Right cardiac atrium (tissue), 5 donors: ENCODE data around the gene SLAMF1. TPM values are rescaled to one million over a fixed set of nuclear protein-coding genes. Genes with fewer than 3 reads are reported as not detected.

Source experiments
- ATAC-seq, 2 donors: fragments of 200-7000 bp; cut with Tn5 transposase; one replicate each; pipeline versions ENCODE4 v1.8.0 to v1.9.1; 2020; ENCODE audit warnings: moderate library complexity in 2 of 2, mild to moderate bottlenecking in 1 of 2
- DNase-seq, 3 donors: peaks; one replicate each; pipeline ENCODE4 v3.0.0-alpha.2; 2020
- H3K27ac ChIP-seq: one replicate; pipeline ENCODE4 v1.5.1; 2013; ENCODE audit warnings: mild to moderate bottlenecking, low read length, control low read depth, moderate library complexity
- H3K27me3 ChIP-seq: one replicate; pipeline ENCODE4 v1.6.1; 2013; ENCODE audit not compliant: control insufficient read depth, insufficient read depth
- H3K4me1 ChIP-seq: one replicate; pipeline ENCODE4 v1.6.1; 2013; ENCODE audit warnings: low read length; ENCODE audit not compliant: control insufficient read depth, insufficient read depth
- H3K4me3 ChIP-seq: one replicate; pipeline ENCODE4 v1.5.1; 2013; ENCODE audit warnings: low read length, control low read depth
- H3K9me3 ChIP-seq: one replicate; pipeline ENCODE4 v1.6.1; 2013; ENCODE audit warnings: low read length; ENCODE audit not compliant: control insufficient read depth
- WGBS: extraction: QIAGEN DNeasy Blood & Tissue Kit; methylation state at CpG from one replicate; pipeline ENCODE4 v1.1.7; 2013; 5-methylcytosine and 5-hydroxymethylcytosine counted together
- intact Hi-C, 4 donors: fragments of 100-400 bp; cut with DNase I; formaldehyde crosslinking; loops; one replicate each; pipeline versions ENCODE4 v1.11.0 to v1.14.0; 2022 to 2023
- polyA plus RNA-seq: library from polyadenylated mRNA; stranded (reverse); fragments of 200-250 nt; gene quantifications from one replicate; pipeline ENCODE4 v1.2.3, GENCODE V29; 2013
- total RNA-seq, 4 donors: library from RNA; stranded (reverse); fragmentation: NEBNext Ultra II Directional; extraction: Animal tissue kit (Norgen Biotek cat#: 25700); gene quantifications; one replicate each; pipeline ENCODE4 v1.2.1, GENCODE V29; 2021
- donor health status: healthy with polysubstance abuse.
- donor health status: DM: no; HTN: yes; CAD: no.
- donor health status: DM: no; HTN: no; CAD: no.
- donor health status: DM: no; HTN: yes; CAD: no; lungs with severe emphysema.
- donor health status: DM: yes; HTN: yes; CAD: no.

The SLAMF1 gene
- total and polyA plus RNA-seq, 5 donors, result 0.18 to 0.46 (median 0.31) TPM

- WGBS, result 80% methylated on average over 5 of the region's 5 CpGs
- Histone ChIP-seq H3K27ac (no peak overlapping the region), H3K4me1 (no peaks in the 10 kb centered on the region), H3K9me3 (no peaks in the 10 kb centered on the region), H3K4me3 (no peak overlapping the region), H3K27me3 (no peaks in the 10 kb centered on the region)
- no peak for ATAC-seq
- DNase-seq, result no peak
- intact Hi-C loops, result no loop called here
Measured at GRCh38 chr1:160620942-160621632, 25.8 kb downstream of the SLAMF1 start.

GRCh38 chr1:160619742-160620277 is 27.0 kb downstream of the SLAMF1 start:
- ATAC-seq, result no peak
- DNase-seq, result no peak
- Histone ChIP-seq H3K27me3 (no peaks in the 10 kb centered on the region), H3K4me1 (no peaks in the 10 kb centered on the region), H3K9me3 (no peaks in the 10 kb centered on the region), H3K27ac (no peak overlapping the region), H3K4me3 (no peak overlapping the region)
- WGBS, result 83% methylated on average over 4 of the region's 4 CpGs
- intact Hi-C loops, result no loop called here

- no peak overlapping the region for H3K4me3 ChIP-seq
- no peak overlapping the region for H3K27ac ChIP-seq
- H3K4me1 ChIP-seq, result no peaks in the 10 kb centered on the region
- ATAC-seq, result no peak
- no peak for DNase-seq
- WGBS, result 95% methylated on average over 3 of the region's 3 CpGs
- H3K9me3 ChIP-seq, result no peaks in the 10 kb centered on the region
- H3K27me3 ChIP-seq, result no peaks in the 10 kb centered on the region
- intact Hi-C loops, result no loop called here
Measured at GRCh38 chr1:160618763-160619274, 28.0 kb downstream of the SLAMF1 start.

- Histone ChIP-seq H3K4me3 (no peak overlapping the region), H3K4me1 (no peaks in the 10 kb centered on the region), H3K27ac (no peak overlapping the region), H3K27me3 (no peaks in the 10 kb centered on the region), H3K9me3 (no peaks in the 10 kb centered on the region)
- intact Hi-C loops, result no loop called here
- 58% methylated on average over 1 of the region's 1 CpG for WGBS
- ATAC-seq (no peak), DNase-seq (no peak)
Measured at GRCh38 chr1:160618327-160618726, 28.5 kb downstream of the SLAMF1 start.

GRCh38 chr1:160615660-160616059 is 31.2 kb downstream of the SLAMF1 start:
- no peak overlapping the region for H3K27ac ChIP-seq
- ATAC-seq (no peak), DNase-seq (no peak)
- 89% methylated on average over 2 of the region's 2 CpGs for WGBS
- H3K4me1 ChIP-seq, result no peaks in the 10 kb centered on the region
- intact Hi-C loops, result no loop called here
- no peaks in the 10 kb centered on the region for H3K9me3 ChIP-seq
- H3K27me3 ChIP-seq, result no peaks in the 10 kb centered on the region
- H3K4me3 ChIP-seq, result no peak overlapping the region

- no peaks in the 10 kb centered on the region for H3K4me1 ChIP-seq
- intact Hi-C loops, result no loop called here
- H3K27me3 ChIP-seq, result no peaks in the 10 kb centered on the region
- ATAC-seq, result no peak
- H3K4me3 ChIP-seq, result no peak overlapping the region
- no peak for DNase-seq
- WGBS, result 87% methylated on average over 5 of the region's 5 CpGs
- H3K27ac ChIP-seq, result no peak overlapping the region
- H3K9me3 ChIP-seq, result no peaks in the 10 kb centered on the region
Measured at GRCh38 chr1:160614410-160614809, 32.4 kb downstream of the SLAMF1 start.

GRCh38 chr1:160612613-160613218 is 34.1 kb downstream of the SLAMF1 start:
- intact Hi-C loops, result no loop called here
- DNase-seq (no peak), ATAC-seq (no peak)
- Histone ChIP-seq H3K27me3 (no peaks in the 10 kb centered on the region), H3K27ac (no peak overlapping the region), H3K9me3 (no peaks in the 10 kb centered on the region), H3K4me1 (no peaks in the 10 kb centered on the region), H3K4me3 (no peak overlapping the region)
- 71% methylated on average over 6 of the region's 6 CpGs for WGBS

GRCh38 chr1:160610569-160611242 is 36.1 kb downstream of the SLAMF1 start:
- Histone ChIP-seq H3K4me3 (no peak overlapping the region), H3K27ac (no peak overlapping the region), H3K4me1 (no peaks in the 10 kb centered on the region), H3K9me3 (no peaks in the 10 kb centered on the region), H3K27me3 (no peaks in the 10 kb centered on the region)
- intact Hi-C loops, result no loop called here
- no peak for ATAC-seq
- WGBS, result 5% methylated on average over 1 of the region's 1 CpG
- DNase-seq, result no peak

- Histone ChIP-seq H3K9me3 (no peaks in the 10 kb centered on the region), H3K27ac (no peak overlapping the region), H3K4me1 (no peaks in the 10 kb centered on the region), H3K27me3 (no peaks in the 10 kb centered on the region), H3K4me3 (no peak overlapping the region)
- ATAC-seq (no peak), DNase-seq (no peak)
- intact Hi-C loops, result loop anchor here in 1 of 4 donors (2.0 kb wide), 1 partner anchor 178 kb away; no protein-coding TSS in a partner anchor
Measured at GRCh38 chr1:160608941-160609340, 37.9 kb downstream of the SLAMF1 start.

GRCh38 chr1:160608514-160608913 is 38.3 kb downstream of the SLAMF1 start:
- Histone ChIP-seq H3K27me3 (no peaks in the 10 kb centered on the region), H3K4me1 (no peaks in the 10 kb centered on the region), H3K4me3 (no peak overlapping the region), H3K9me3 (no peaks in the 10 kb centered on the region), H3K27ac (no peak overlapping the region)
- WGBS, result 50% methylated on average over 2 of the region's 2 CpGs
- DNase-seq, result no peak
- ATAC-seq, result no peak
- intact Hi-C loops, result loop anchor here in 1 of 4 donors (2.0 kb wide), 1 partner anchor 178 kb away; no protein-coding TSS in a partner anchor

- H3K4me1 ChIP-seq, result no peaks in the 10 kb centered on the region
- H3K27ac ChIP-seq, result no peak overlapping the region
- DNase-seq (no peak), ATAC-seq (no peak)
- intact Hi-C loops, result loop anchor here in 1 of 4 donors (2.0 kb wide), 1 partner anchor 177 kb away; no protein-coding TSS in a partner anchor
- 56% methylated on average over 6 of the region's 6 CpGs for WGBS
- H3K27me3 ChIP-seq, result no peaks in the 10 kb centered on the region
- no peaks in the 10 kb centered on the region for H3K9me3 ChIP-seq
- H3K4me3 ChIP-seq, result no peak overlapping the region
Measured at GRCh38 chr1:160608057-160608456, 38.8 kb downstream of the SLAMF1 start.
